ENCODE results near the gene GAL. TPM values are rescaled to one million over a fixed set of nuclear protein-coding genes. Genes with fewer than 3 reads are reported as not detected.

GAL gene
- total RNA-seq, 2 donors from 2014 or later = not detected

GRCh38 chr11:68673991-68674390 lies 10.4 kb upstream of the GAL start:
- peaks cover 0 to 6% of the 10 kb centered on the region in 2 donors for H3K4me1 ChIP-seq

GRCh38 chr11:68674461-68674860 lies 9.9 kb upstream of the GAL start:
- DNase-seq (ENCODE audit: low spot score) = no peak
- Histone ChIP-seq H3K9me3 (peaks cover 0 to 8% of the 10 kb centered on the region in 2 donors), H3K4me1 (peaks cover 0 to 6% of the 10 kb centered on the region in 2 donors), H3K27ac (no peak overlapping the region), H3K27me3 (no peaks in the 10 kb centered on the region), H3K4me3 (no peak overlapping the region), H3K36me3 (no peaks in the 10 kb centered on the region)
- no peak for TF ChIP-seq CTCF (IDR thresholded peaks at IDR 0.05)

More at GRCh38 chr11:68673991-68674390, 10.4 kb upstream of the GAL start:
- Histone ChIP-seq H3K9me3 (peaks cover 0 to 8% of the 10 kb centered on the region in 2 donors), H3K27me3 (no peaks in the 10 kb centered on the region), H3K4me3 (no peak overlapping the region), H3K36me3 (no peaks in the 10 kb centered on the region), H3K27ac (no peak overlapping the region)
- TF ChIP-seq CTCF (IDR thresholded peaks at IDR 0.05) = no peak
- DNase-seq (ENCODE audit: low spot score) = no peak

GRCh38 chr11:68677432-68677831 lies 6.9 kb upstream of the GAL start:
- Histone ChIP-seq H3K4me1 (peaks cover 0 to 6% of the 10 kb centered on the region in 2 donors), H3K4me3 (no peak overlapping the region), H3K27me3 (no peaks in the 10 kb centered on the region), H3K36me3 (no peaks in the 10 kb centered on the region), H3K27ac (no peak overlapping the region), H3K9me3 (peaks cover 0 to 8% of the 10 kb centered on the region in 2 donors)
- TF ChIP-seq CTCF (IDR thresholded peaks at IDR 0.05) = no peak
- DNase-seq (ENCODE audit: low spot score) = no peak

- TF ChIP-seq CTCF (IDR thresholded peaks at IDR 0.05) = no peak
- H3K36me3 ChIP-seq = no peaks in the 10 kb centered on the region
- no peak overlapping the region for H3K27ac ChIP-seq
- no peaks in the 10 kb centered on the region for H3K27me3 ChIP-seq
- peaks cover 0 to 8% of the 10 kb centered on the region in 2 donors for H3K9me3 ChIP-seq
- H3K4me1 ChIP-seq = peaks cover 0 to 6% of the 10 kb centered on the region in 2 donors
- no peak for DNase-seq (ENCODE audit: low spot score)
- no peak overlapping the region for H3K4me3 ChIP-seq
Observed at GRCh38 chr11:68678031-68678441, 6.3 kb upstream of the GAL start.

GRCh38 chr11:68680541-68681231 lies 3.7 kb upstream of the GAL start:
- H3K27me3 ChIP-seq = peaks cover 10 to 21% of the 10 kb centered on the region in 2 donors
- H3K27ac ChIP-seq = no peak overlapping the region
- peaks cover 0 to 23% of the 10 kb centered on the region in 2 donors for H3K4me1 ChIP-seq
- no peak for DNase-seq (ENCODE audit: low spot score)
- H3K4me3 ChIP-seq = no peak overlapping the region
- TF ChIP-seq CTCF (IDR thresholded peaks at IDR 0.05) = no peak
- no peaks in the 10 kb centered on the region for H3K36me3 ChIP-seq
- H3K9me3 ChIP-seq = no peaks in the 10 kb centered on the region

Measured in right atrium auricular region (tissue), 2 donors.